ENCODE data around the gene RNF220.

Gene RNF220

DNA sequence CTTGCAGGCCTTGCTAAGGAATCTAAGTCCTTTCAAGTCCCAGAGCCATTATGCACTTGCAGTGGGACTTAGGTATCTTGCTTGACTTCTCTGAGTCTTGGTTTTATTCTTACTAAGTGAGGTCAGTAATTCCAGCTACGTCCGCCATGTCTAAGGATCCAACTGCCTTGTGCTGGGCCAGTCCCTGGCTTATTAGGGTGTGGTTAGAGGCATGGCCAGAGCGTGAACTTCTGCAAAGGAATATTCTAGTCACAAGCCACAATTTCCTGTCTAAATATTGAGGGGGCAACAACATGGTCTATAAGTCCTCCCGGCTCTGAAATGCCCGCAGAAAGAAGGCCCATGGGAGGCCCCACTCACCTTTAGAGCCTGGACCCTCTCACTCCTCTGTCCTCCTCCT lies 186.3 kb downstream of the RNF220 start:
- no peak for DNase-seq

- DNase-seq = no peak
These were observed 187.4 kb downstream of the RNF220 start for GRCh38 chr1:44592208-44593145.

- no peak for DNase-seq
These were observed 189.3 kb downstream of the RNF220 start for GRCh38 chr1:44594353-44594752.

DNA sequence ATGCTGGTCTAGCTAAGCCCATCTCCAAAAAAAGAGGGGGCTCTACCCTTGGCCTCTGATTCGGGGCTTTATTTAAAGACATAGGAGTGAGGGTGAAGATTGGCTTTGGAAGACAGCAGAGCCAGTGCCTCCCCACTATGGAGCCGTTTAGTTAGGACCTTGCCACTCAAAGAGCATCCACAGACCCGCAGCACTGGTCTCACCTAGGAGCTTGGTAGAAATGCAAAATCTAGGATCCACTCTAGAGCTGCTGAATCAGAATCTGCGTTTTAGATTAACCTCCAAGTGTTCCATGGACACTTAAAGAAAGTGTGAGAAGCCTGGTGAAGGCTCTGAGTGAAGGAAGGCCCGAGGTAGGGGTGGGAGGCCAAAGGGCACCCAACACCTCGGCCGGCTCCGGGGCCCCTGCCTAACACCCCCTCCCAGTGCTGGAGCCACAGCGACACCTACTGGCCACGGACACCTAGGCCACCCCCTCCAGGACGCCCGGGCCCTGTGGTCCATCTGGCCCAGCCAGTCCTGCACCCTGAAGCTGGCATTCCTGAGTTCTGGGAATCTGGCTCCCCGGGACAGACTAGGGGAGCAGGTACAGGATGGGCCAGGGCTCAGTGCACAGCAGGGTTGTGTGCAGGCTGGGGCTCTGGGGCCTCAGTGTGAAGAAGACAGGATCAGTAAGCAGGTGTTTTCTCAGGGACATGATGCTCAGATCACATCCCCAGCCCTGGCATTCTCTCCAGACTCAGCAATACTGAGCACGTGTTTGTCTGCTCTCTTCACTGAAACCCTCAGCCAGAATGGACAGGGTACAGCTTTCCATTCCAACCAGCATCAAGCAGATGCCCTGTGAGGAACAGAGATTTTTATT lies 190.0 kb downstream of the RNF220 start:
- DNase-seq = peak; percentile 73

DNA sequence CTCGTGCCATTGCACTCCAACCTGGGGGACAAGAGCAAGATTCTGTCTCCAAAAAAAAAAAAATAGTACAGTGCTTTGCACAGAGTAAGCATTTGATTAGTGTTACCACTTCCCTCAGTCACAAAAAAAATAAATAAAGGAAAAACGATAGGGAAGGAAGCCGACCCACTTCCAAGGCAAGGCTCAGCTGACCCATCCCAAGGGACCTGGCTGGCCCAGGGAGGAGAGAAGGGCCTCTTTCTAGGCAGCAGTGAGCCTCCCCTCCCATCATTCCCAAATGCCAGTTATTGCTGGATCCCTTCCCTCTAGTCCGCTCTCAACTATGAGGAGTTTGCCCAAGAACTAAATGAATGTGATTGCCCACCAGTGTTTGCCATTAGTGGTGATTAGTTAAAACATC lies 191.5 kb downstream of the RNF220 start:
- no peak for DNase-seq

DNA sequence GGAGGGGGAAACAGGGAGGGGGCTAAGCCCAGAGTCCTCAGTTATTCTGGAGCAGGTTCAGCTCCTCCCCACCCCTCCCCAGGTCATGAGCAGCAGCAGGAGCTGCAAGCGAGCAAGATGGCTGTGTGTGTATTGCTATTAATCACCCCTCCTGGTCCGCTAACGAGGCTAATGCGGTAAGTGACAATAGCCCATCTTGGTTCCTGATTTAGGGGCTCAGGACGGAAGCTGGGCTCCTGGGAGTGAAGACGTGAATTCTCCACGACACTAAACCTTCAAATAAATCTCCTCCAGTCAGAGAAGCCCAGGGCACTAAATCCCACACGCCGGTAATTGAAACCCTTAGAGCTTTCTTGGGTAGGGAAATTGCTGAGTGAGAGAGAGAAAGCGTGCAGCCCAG lies 193.1 kb downstream of the RNF220 start:
- DNase-seq = no peak

DNA sequence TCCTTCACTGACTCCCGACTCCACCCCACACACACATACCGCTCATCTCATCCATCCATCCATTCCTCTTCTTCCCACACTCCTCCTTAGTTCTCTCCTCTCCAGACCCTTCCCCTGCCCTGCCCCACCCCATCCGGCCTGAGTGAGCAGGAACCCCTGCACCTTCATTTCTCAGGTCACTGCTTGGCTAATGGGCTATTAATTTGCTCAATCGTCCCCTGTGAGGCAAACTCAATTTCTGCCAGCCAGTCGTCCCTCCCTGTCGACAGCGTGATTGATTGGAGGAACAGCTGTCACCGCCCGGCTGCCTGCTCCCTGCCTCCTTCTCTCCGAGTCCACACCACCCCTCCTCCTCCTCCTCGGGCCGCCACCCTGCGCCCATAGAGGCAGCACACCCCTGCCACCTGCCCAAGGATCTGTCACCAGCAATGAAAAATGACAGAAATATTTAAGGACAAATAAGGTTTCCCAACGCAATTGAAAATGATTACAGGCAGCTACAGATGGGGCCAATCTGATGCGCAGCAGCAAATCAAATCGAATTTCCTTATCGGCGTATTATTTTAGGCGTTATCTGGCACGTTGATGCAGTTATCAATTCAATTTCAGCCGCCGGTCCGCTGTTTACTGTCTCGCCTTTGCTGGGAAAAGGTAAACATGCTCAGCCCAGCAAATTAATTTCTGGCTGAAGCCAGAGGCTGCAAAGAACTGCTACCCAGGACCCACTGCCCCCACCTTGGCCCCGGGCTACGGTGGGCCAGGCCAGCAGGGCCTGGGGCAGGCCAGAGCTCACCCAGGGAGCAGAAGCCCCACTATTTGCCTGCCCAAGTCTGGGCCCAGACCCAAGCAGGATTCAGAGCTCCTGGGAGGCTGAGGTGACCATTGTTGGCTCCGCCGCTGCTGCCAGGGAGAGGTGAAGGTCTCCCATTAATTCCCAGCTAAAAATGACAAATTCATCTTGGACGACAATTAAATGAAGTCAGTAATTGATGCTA lies 197.9 kb downstream of the RNF220 start:
- DNase-seq = no peak

- no peak for DNase-seq
These were observed 198.7 kb downstream of the RNF220 start for GRCh38 chr1:44603718-44604117.

DNA sequence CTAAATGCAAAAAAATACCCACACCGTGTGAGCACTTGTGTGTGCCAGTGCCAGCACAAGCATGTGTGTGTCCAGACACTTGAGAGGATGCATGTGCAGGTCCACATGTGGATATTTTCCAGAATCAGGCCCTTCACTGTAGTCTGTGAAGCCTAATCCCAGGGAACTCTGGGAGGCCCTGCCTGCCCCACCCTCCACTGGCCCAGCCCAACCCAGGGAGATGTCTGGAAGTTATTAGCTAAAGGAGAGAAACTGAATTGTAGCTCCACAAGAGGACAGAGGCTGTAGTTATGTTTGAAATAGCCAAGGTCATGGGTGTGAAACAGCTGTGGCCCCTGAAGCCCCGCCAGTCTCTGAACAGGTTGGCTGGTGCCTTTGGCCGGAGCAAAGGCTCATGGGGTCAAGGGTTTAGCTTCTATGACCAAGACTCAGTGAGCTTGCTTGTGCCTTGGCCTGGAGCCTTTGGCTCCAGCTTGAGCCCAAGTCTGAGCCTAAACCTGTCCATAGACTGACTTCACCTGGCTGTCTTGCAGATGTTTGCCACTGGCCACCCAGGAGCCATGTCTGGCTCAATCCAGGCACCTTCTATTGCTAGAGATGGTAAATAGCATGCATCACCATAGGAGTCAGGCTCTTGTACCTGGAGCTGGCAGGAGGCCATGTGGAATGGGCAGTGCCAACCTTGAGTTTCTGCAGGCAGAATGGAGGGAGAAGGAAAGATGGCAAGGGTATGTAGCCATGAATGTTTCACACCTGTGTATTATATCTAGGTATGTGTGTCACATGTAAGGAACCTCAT lies 199.3 kb downstream of the RNF220 start:
- no peak for DNase-seq

DNA sequence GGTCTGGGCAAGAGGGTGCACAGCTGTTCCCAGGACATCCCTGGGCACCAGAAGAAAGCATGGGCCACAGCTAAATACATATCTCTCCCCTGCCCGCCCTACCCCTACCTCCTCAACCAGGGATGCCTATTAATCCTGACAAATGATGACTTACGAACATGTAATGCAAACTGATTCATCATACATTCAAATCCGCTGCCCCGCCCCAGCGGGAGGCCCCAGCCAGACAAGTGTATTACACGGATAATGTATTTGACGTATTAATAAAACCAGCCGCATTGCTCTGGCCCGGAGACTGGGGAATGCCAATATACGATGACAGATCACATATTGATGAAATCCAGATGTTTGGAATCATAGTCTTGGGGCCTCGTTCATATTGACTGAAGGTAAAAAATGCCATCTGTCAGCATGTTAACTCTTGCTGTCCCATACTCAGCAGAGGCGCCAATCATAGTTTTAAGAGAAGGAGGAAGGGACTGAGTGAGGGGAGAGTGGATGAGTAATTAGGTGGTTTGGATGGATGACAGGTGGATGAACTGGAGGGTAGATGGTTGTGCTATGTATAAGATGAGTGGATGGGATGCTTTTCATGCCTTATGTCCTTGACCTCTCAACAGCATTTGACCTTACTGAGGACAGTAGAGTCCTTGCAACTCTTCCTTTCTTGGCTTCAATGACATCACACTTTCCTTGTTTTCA lies 201.0 kb downstream of the RNF220 start:
- DNase-seq = no peak

DNA sequence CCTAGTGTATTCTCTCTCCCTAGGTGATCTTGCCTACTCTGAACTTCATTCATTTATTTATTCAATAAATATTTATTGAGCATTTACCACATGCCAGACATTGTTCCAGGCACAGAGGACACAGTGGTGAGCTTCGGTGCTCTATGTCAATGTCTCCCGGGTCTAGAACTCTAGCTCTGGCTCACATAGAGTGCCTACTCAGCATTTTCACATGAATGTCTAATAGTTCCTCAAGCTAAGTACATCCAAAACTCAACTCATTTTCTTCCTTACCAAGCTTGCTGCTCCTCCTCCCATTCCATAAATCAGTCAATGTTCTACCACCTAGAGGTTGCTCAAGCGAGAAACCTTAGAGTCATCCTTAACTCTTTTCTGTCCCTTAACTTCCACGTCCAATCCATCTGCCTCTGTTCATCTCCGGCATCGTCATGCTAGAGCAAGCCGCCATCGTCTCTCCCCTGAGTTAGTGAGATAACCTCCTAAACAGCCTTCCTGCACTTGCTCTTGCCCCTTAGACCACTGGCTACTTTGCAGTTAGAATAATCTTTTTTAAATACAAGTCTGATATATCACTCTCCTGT lies 201.7 kb downstream of the RNF220 start:
- DNase-seq = no peak

GRCh38 chr1:44608141-44608540 lies 203.1 kb downstream of the RNF220 start:
- DNase-seq = no peak

GRCh38 chr1:44609412-44609767 lies 204.3 kb downstream of the RNF220 start:
- DNase-seq = no peak

DNA sequence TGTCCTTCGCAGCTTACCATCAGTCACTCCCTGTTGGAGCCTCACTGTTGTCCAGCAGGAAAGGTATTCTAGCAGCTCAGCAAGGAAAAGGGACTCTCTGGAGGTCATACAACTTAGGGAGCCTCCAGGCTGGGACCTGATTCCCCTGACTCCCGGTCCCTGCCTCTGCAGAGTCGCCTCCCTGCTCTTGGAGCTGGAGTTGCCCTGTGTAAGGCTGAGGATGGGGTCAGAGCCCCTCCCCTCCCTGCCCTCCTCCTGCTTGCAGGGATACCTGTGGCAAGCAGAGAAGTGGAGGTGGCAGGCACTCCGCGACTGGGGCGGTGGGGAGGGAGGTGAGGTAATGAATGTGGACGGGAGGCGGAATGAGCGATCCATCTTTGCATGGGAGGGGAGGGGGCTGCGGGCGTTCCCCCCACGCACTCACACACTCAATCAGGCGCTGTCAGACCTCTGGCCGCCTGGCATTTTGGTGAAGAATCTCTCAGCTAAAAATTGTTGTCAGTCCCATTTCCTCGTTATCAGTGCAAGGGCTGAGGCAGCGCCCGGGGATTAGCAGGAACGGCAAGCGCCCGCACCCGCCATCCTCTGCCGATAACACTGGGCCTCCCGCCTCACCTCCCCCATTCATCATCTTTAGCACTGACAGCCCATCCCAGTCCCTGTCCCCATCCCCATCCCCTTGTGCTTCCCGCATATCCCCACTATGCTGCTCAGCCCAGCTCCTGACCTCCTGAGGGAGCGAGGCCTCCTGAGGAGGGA lies 204.9 kb downstream of the RNF220 start:
- DNase-seq = no peak

DNA sequence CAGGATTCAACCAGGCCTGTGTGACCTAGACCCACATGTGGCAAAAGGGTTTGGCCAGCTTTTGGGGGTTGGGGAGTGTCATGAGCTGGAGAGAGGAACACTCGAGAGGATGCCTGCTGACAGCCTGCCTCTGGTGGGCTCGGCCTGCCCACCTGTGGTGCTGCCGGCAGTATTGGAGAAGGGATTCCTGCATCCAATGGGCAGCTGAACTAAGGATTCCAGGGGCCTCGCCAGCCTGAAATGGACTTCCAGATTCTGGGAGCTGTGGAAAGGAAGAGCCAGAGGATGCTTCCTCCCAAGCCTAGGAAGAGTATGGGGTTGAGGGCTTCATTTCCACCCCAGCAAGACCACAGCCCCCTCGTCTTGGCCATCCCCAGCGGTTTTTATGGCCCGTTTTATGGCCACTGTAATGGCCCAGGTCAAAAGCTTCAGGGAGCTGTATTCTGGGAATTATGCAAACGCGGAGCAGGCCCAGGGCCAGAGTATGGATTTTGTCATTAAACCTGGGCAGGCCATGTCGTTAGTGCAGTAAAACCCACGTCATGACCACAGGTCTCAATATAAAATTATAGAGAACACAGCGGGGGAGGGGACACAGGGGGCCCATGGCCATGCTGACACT lies 205.6 kb downstream of the RNF220 start:
- no peak for DNase-seq

DNA sequence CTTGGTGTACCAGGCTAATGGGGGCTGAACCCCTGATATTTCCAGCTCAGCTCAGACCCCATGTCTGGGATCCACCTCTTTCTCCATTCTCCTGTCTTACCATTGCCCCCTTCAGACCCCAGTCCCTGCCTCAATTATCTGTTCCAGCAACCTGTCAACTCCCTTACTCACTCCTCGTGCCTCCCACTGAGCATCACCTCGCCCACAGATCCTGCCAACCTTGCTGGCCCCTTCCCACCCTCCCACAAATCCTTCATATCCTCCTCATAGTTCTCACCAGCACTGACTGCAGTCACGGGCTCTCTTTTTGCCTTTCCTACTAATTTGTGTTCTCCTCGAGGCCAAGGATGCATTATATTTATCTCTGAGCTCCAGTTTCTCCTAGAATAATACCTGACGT lies 206.4 kb downstream of the RNF220 start:
- DNase-seq = no peak

DNA sequence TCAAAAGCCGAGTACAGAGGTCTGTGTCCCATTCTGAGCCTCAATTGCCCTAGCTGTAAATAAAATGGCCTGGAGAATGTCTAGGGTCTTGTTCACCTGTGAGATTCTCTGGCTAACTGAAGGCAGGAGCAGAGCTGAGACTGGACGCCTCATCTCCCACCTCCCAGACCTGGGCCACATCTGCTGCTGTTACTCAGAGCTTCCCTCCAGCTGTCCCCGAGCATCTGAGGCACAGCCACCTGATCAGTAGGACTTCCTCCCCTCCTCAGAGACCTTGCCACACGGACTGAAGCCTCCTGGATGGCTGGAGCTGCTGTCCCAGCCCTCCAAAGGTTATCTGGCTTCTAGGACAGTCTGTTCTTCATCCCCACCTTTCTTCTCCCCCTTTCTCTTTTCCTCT lies 206.8 kb downstream of the RNF220 start:
- DNase-seq = no peak

DNA sequence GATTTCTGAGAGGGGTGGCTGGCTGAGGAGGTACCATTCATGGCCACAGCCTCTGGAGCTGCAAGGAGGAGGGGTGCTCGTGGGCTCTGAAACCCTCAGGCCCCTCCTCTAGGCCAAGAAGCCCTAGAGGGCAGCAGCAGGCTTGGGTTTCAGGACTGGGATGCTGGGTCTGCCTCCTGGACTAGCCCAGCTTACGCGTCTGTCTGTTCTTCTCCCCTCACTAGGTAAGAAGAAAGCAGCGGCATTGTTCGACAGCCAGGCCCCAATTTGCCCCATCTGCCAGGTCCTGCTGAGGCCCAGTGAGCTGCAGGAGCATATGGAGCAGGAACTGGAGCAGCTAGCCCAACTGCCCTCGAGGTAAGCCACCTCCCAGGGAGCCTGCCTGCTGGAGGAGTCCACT lies 208.9 kb downstream of the RNF220 start:
- DNase-seq = no peak

GRCh38 chr1:44616284-44616990 lies 211.4 kb downstream of the RNF220 start:
- no peak for DNase-seq

All from right hindlimb (tissue), 1 donor.